Measurements from ENCODE around the gene CAD. TPM values are rescaled to one million over a fixed set of nuclear protein-coding genes. Genes with fewer than 3 reads are reported as not detected.

Gene CAD
- total RNA-seq, 4 donors from 2014 or later, result 21.2 to 42.9 (median 36.7) TPM

DNA sequence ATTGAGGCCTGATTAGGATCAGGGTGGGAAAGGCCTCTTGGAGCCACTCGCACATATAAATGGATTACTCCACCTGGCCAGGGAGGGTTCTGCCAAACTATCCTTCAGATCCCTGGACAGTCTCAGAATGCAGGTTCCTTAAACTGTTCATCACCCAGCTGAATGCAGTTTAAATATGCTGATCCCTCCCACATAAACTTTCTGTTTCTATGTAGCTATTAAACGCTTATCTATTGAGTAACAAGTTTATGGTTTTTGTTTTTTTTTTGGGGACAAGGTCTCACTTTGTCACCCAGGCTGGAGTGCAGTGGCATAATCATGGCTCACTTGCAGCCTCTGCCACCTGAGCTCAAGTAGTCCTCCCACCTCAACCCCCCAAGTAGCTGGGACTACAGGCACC is 1.9 kb downstream of the CAD start:
- TF ChIP-seq, protein P1, sequence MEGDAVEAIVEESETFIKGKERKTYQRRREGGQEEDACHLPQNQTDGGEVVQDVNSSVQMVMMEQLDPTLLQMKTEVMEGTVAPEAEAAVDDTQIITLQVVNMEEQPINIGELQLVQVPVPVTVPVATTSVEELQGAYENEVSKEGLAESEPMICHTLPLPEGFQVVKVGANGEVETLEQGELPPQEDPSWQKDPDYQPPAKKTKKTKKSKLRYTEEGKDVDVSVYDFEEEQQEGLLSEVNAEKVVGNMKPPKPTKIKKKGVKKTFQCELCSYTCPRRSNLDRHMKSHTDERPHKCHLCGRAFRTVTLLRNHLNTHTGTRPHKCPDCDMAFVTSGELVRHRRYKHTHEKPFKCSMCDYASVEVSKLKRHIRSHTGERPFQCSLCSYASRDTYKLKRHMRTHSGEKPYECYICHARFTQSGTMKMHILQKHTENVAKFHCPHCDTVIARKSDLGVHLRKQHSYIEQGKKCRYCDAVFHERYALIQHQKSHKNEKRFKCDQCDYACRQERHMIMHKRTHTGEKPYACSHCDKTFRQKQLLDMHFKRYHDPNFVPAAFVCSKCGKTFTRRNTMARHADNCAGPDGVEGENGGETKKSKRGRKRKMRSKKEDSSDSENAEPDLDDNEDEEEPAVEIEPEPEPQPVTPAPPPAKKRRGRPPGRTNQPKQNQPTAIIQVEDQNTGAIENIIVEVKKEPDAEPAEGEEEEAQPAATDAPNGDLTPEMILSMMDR (IDR thresholded peaks at IDR 0.05), result no peak
- no peak for TF ChIP-seq POLR2A (IDR thresholded peaks at IDR 0.05)
- no peak overlapping the region for H3K27ac ChIP-seq
- H3K27me3 ChIP-seq, result no peaks in the 10 kb centered on the region
- no peak overlapping the region for H3K4me3 ChIP-seq
- DNase-seq, result no peak
- H3K9me3 ChIP-seq, result no peaks in the 10 kb centered on the region
- peaks cover 0 to 17% (median 6%) of the 10 kb centered on the region in 4 donors for H3K4me1 ChIP-seq
- H3K36me3 ChIP-seq, result peaks cover 0 to 31% (median 0%) of the 10 kb centered on the region in 3 donors

DNA sequence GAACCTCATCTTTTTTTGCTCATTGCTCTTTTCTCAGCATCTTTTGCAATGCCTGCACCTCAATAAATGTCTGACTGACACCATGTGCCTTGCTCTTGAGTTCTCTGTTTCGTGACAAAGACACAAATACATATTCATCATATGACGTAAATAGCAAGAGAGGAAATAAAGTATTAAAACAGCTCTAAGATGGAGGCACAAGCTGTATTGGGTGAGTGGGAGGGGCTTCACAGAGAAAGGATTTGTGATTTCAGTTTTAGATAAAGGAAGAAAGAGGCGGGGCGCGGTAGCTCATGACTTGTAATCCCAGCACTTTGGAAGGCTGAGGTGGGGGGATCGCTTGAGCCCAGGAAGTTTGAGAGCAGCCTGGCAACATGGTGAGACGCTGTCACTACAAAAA is 2.9 kb downstream of the CAD start:
- H3K27me3 ChIP-seq, result no peaks in the 10 kb centered on the region
- no peak overlapping the region for H3K4me3 ChIP-seq
- H3K36me3 ChIP-seq, result peaks cover 0 to 41% (median 0%) of the 10 kb centered on the region in 3 donors
- no peak for TF ChIP-seq POLR2A (IDR thresholded peaks at IDR 0.05)
- TF ChIP-seq, protein P1 (IDR thresholded peaks at IDR 0.05), result no peak
- peaks cover 0 to 17% (median 6%) of the 10 kb centered on the region in 4 donors for H3K4me1 ChIP-seq
- no peak overlapping the region for H3K27ac ChIP-seq
- no peaks in the 10 kb centered on the region for H3K9me3 ChIP-seq
- no peak for DNase-seq

DNA sequence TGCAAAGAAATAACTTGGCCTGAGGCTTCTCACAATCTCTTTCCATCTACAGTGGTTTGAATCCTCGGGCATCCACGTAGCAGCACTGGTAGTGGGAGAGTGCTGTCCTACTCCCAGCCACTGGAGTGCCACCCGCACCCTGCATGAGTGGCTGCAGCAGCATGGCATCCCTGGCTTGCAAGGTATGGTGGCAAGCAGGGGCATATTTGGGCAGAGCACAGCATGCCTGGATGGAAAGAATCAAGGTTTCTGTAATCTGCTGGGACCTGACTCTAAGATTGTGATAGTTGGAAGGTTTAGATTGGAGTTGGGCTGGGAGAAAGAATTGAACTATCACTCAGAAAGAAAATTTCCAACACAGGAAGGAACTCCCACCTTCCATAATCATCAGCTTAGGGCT is 4.0 kb downstream of the CAD start:
- no peak for TF ChIP-seq POLR2A (IDR thresholded peaks at IDR 0.05)
- TF ChIP-seq, protein P1 (IDR thresholded peaks at IDR 0.05), result no peak
- Histone ChIP-seq H3K4me1 (peaks cover 0 to 17% (median 6%) of the 10 kb centered on the region in 4 donors), H3K9me3 (no peaks in the 10 kb centered on the region), H3K27me3 (no peaks in the 10 kb centered on the region), H3K27ac (no peak overlapping the region), H3K4me3 (no peak overlapping the region), H3K36me3 (peaks cover 0 to 50% (median 0%) of the 10 kb centered on the region in 3 donors)
- no peak for DNase-seq

DNA sequence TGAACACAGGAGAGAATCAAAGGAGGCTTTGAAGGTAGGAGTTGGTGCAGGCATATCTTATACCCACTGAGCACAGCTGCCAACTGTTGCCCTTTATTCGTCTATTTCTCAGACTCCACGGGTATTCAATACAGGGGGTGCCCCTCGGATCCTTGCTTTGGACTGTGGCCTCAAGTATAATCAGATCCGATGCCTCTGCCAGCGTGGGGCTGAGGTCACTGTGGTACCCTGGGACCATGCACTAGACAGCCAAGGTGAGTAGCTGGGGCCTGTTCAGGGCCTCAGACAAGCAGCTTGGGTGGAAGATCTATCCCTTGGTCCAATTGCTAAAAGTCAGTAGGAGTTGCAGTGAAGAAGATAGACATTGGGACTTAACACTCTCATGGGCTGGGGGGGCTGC is 5.2 kb downstream of the CAD start:
- H3K27me3 ChIP-seq, result no peaks in the 10 kb centered on the region
- TF ChIP-seq, protein P1 (IDR thresholded peaks at IDR 0.05), result no peak
- TF ChIP-seq POLR2A (IDR thresholded peaks at IDR 0.05), result no peak
- no peak for DNase-seq
- no peaks in the 10 kb centered on the region for H3K9me3 ChIP-seq
- H3K4me3 ChIP-seq, result no peak overlapping the region
- peaks cover 0 to 13% (median 6%) of the 10 kb centered on the region in 4 donors for H3K4me1 ChIP-seq
- peaks cover 0 to 63% (median 0%) of the 10 kb centered on the region in 3 donors for H3K36me3 ChIP-seq
- H3K27ac ChIP-seq, result no peak overlapping the region

DNA sequence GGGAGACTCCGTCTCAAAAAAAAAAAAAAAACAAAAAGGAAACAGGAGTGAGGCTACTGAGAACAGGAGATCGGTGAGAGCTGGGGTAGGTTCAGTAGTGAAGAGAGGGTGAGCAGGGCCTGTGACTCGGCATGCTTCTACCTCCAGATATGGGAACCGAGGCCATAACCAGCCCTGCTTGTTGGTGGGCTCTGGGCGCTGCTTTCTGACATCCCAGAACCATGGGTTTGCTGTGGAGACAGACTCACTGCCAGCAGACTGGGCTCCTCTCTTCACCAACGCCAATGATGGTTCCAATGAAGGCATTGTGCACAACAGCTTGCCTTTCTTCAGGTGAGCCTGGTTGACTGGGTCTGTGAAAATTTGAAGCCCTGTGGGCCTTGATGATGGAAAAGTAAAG is 6.2 kb downstream of the CAD start:
- TF ChIP-seq POLR2A (IDR thresholded peaks at IDR 0.05), result no peak
- TF ChIP-seq, protein P1 (IDR thresholded peaks at IDR 0.05), result no peak
- no peaks in the 10 kb centered on the region for H3K27me3 ChIP-seq
- H3K36me3 ChIP-seq, result peaks cover 0 to 73% (median 0%) of the 10 kb centered on the region in 3 donors
- H3K4me1 ChIP-seq, result peaks cover 0 to 4% (median under 1%) of the 10 kb centered on the region in 4 donors
- H3K4me3 ChIP-seq, result no peak overlapping the region
- H3K27ac ChIP-seq, result no peak overlapping the region
- no peaks in the 10 kb centered on the region for H3K9me3 ChIP-seq
- DNase-seq, result no peak

DNA sequence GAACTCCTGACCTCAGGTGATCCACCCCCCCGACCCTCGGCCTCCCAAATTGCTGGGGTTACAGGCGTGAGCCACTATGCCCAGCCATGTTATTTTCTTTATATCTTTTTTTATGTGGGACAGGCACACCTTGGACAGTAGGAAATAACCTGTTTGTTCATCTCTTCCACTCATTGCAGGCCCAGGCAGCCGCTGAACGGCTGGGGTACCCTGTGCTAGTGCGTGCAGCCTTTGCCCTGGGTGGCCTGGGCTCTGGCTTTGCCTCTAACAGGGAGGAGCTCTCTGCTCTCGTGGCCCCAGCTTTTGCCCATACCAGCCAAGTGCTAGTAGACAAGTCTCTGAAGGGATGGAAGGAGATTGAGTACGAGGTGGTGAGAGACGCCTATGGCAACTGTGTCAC is 8.4 kb downstream of the CAD start:
- DNase-seq, result no peak
- no peaks in the 10 kb centered on the region for H3K27me3 ChIP-seq
- no peak for TF ChIP-seq POLR2A (IDR thresholded peaks at IDR 0.05)
- TF ChIP-seq, protein P1 (IDR thresholded peaks at IDR 0.05), result no peak
- H3K36me3 ChIP-seq, result peaks cover 0 to 93% (median 0%) of the 10 kb centered on the region in 3 donors
- no peak overlapping the region for H3K27ac ChIP-seq
- H3K4me1 ChIP-seq, result no peaks in the 10 kb centered on the region
- no peaks in the 10 kb centered on the region for H3K9me3 ChIP-seq
- H3K4me3 ChIP-seq, result no peak overlapping the region

All from Peyer's patch (tissue), 4 donors.